Nucleus accumbens (tissue), 56 donors: ENCODE measurements around the gene PCDH1.
"Not testable (repeated sequence)": the region's sequence is repeated elsewhere in the genome, so short reads cannot be mapped to it uniquely, and the experiment has no call there.

ENCODE experiments used
- DNase-seq, 56 donors: peaks; one replicate each; lab custom pipeline; 2025; lab: John Stamatoyannopoulos, UW

The PCDH1 gene

GRCh38 chr5:141841378-141842180 lies 36.6 kb downstream of the PCDH1 start:
- peak in 3 of 56 donors; percentile 21 to 40 (median 32) for DNase-seq

GRCh38 chr5:141840826-141841360 lies 37.3 kb downstream of the PCDH1 start:
- DNase-seq: no peak

GRCh38 chr5:141840280-141840812 lies 37.9 kb downstream of the PCDH1 start:
- no peak for DNase-seq

GRCh38 chr5:141839015-141839513 lies 39.1 kb downstream of the PCDH1 start:
- DNase-seq: peak in 7 of 56 donors; percentile 13 to 63 (median 29)

GRCh38 chr5:141838326-141839014 lies 39.7 kb downstream of the PCDH1 start:
- DNase-seq: no peak

- DNase-seq: no peak
Observed at GRCh38 chr5:141835928-141836670, 42.1 kb downstream of the PCDH1 start.

- DNase-seq: no peak
Observed at GRCh38 chr5:141834331-141834730, 43.9 kb downstream of the PCDH1 start.

- no peak for DNase-seq
Observed at GRCh38 chr5:141832131-141832530, 46.1 kb downstream of the PCDH1 start.

- no peak for DNase-seq
Observed at GRCh38 chr5:141828162-141828561, 50.0 kb downstream of the PCDH1 start.

GRCh38 chr5:141826674-141827073 lies 51.5 kb downstream of the PCDH1 start:
- DNase-seq: no peak

- DNase-seq: peak in 7 of 56 donors; percentile 7 to 36 (median 20)
Observed at GRCh38 chr5:141825791-141826560, 52.2 kb downstream of the PCDH1 start.

- DNase-seq: peak in 18 of 56 donors; percentile 10 to 71 (median 40)
Observed at GRCh38 chr5:141825241-141825671, 53.0 kb downstream of the PCDH1 start.

GRCh38 chr5:141824717-141825116 lies 53.5 kb downstream of the PCDH1 start:
- DNase-seq: no peak

- DNase-seq: no peak
Observed at GRCh38 chr5:141823056-141823455, 55.2 kb downstream of the PCDH1 start.

- DNase-seq: peak in 8 of 56 donors; percentile 20 to 36 (median 28)
Observed at GRCh38 chr5:141822144-141822543, 56.1 kb downstream of the PCDH1 start.

GRCh38 chr5:141821430-141821925 lies 56.7 kb downstream of the PCDH1 start:
- DNase-seq: peak in 40 of 56 donors; percentile 24 to 89 (median 62)

- not testable (repeated sequence) for DNase-seq
Observed at GRCh38 chr5:141820686-141821085, 57.5 kb downstream of the PCDH1 start.

GRCh38 chr5:141817631-141818030 lies 60.6 kb downstream of the PCDH1 start:
- no peak for DNase-seq
